HepG2 (cell line): ENCODE measurements around the gene GLIS1. TPM values are rescaled to one million over a fixed set of nuclear protein-coding genes. Genes with fewer than 3 reads are reported as not detected.

Experiments used
- ATAC-seq: fragments of 200-7000 bp; cut with Tn5 transposase; 3 replicates; pipeline ENCODE4 v1.9.1; 2020; ENCODE audit warnings: mild to moderate bottlenecking, moderate library complexity
- BruUV-seq: library from RNA; stranded (reverse); fragments of 400-500 nt; replicated peaks from 2 replicates; lab custom pipeline; 2021; lab: Mats Ljungman, UMichigan
- CTCF ChIA-PET: fragments of 300-600 bp; formaldehyde crosslinking; extraction: SDS; loops from one replicate; lab custom pipeline; 2021; ENCODE audit warnings: low total read pairs, inconsistent platforms, low intra/inter-chr PET ratio; lab: Yijun Ruan, JAX
- POLR2A ChIA-PET: fragments of 350-600 bp; sonication (Branson Sonifier 250); formaldehyde crosslinking; loops from one replicate; lab custom pipeline; 2020; ENCODE audit warnings: antibody characterized with exemption, inconsistent platforms; lab: Yijun Ruan, JAX
- DNase-seq: peaks from one replicate; pipeline ENCODE4 v3.0.0-alpha.2; 2015; ENCODE audit warnings: low spot score
- FAIRE-seq: peaks from 3 replicates; lab custom pipeline; 2011; peaks lifted over from hg19 to GRCh38; lab: Jason Lieb, UNC
- H2AFZ ChIP-seq: one replicate; pipeline ENCODE4 v1.6.1; 2011; ENCODE audit warnings: low read length, inconsistent platforms
- H3K27ac ChIP-seq: fragments of 300-600 bp; 3 replicates; pipeline ENCODE4 v1.8.0; 2011; ENCODE audit warnings: mixed run types, mild to moderate bottlenecking, mixed read lengths, low read length, inconsistent platforms; ENCODE audit not compliant: insufficient read depth; ENCODE audit errors: extremely low read length
- H3K27me3 ChIP-seq, 2 experiments: fragments of 200-600 bp in 1 of 2; 2 replicates in 1 of 2; 3 replicates in 1 of 2; pipeline versions ENCODE4 v1.6.0 to v1.8.0; 2011; ENCODE audit warnings: low read length in 2 of 2, mild to moderate bottlenecking in 2 of 2, moderate library complexity in 2 of 2, inconsistent platforms in 1 of 2; ENCODE audit not compliant: insufficient read depth in 2 of 2, control insufficient read depth in 1 of 2
- H3K36me3 ChIP-seq, 2 experiments: fragments of 200-600 bp in 1 of 2; replicated peaks in 1 of 2; 2 replicates in 1 of 2; 3 replicates in 1 of 2; pipeline versions ENCODE4 v1.5.1 to v1.8.0; 2011; ENCODE audit warnings: low read length in 2 of 2, inconsistent platforms in 1 of 2; ENCODE audit not compliant: insufficient read depth in 2 of 2, control insufficient read depth in 1 of 2
- H3K4me1 ChIP-seq: 2 replicates; pipeline ENCODE4 v1.5.1; 2012; ENCODE audit warnings: low read length, inconsistent platforms; ENCODE audit not compliant: insufficient read depth
- H3K4me2 ChIP-seq: 2 replicates; pipeline ENCODE4 v1.6.0; 2011; ENCODE audit warnings: low read depth, low read length, inconsistent platforms
- H3K4me3 ChIP-seq, 3 experiments: fragments of 200-600 bp in 1 of 3; sonication (generic), shearing (Covaris generic) in 1 of 3; replicated peaks in 1 of 3; 2 replicates each; pipeline ENCODE4 v1.5.1; 2011 to 2016; ENCODE audit warnings: low read length in 3 of 3, inconsistent platforms in 2 of 3, low read depth in 2 of 3, mild to moderate bottlenecking in 2 of 3, control low read depth in 1 of 3, mixed read lengths in 1 of 3; ENCODE audit not compliant: insufficient read depth in 1 of 3
- H3K79me2 ChIP-seq: one replicate; pipeline ENCODE4 v1.6.1; 2011; ENCODE audit warnings: low read length, inconsistent platforms; ENCODE audit not compliant: insufficient read depth
- H3K9ac ChIP-seq: 2 replicates; pipeline ENCODE4 v1.6.0; 2011; ENCODE audit warnings: mild to moderate bottlenecking, low read depth, low read length, inconsistent platforms; ENCODE audit not compliant: insufficient read depth
- H3K9me3 ChIP-seq: 2 replicates; pipeline ENCODE4 v1.5.1; 2012; ENCODE audit warnings: mild to moderate bottlenecking, low read length
- H4K20me1 ChIP-seq: 2 replicates; pipeline ENCODE4 v1.6.0; 2011; ENCODE audit warnings: inconsistent platforms, mild to moderate bottlenecking, low read length, moderate library complexity; ENCODE audit not compliant: insufficient read depth
- DPF2 ChIP-seq: sonication (generic); formaldehyde crosslinking; IDR thresholded peaks from 2 replicates; pipeline ENCODE4 v1.4.0; 2020; ENCODE audit warnings: mild to moderate bottlenecking, low read depth, missing genetic modification reagents, borderline replicate concordance
- EP300 ChIP-seq, 3 experiments: sonication (generic) in 1 of 3; formaldehyde crosslinking in 1 of 3; IDR thresholded peaks; 2 replicates each; pipeline versions ENCODE4 v1.5.1 to v1.6.1; 2011 to 2020; ENCODE audit warnings: low read depth in 2 of 3, low read length in 2 of 3, borderline replicate concordance in 1 of 3, improper control_type of control experiment in 1 of 3, mild to moderate bottlenecking in 1 of 3, missing genetic modification reagents in 1 of 3, moderate library complexity in 1 of 3
- GLI4 ChIP-seq: sonication (generic); formaldehyde crosslinking; IDR thresholded peaks from 2 replicates; pipeline ENCODE4 v1.5.1; 2020; ENCODE audit warnings: missing genetic modification reagents, mild to moderate bottlenecking, moderate library complexity, borderline replicate concordance
- RCOR2 ChIP-seq: IDR thresholded peaks from 2 replicates; pipeline ENCODE4 v1.6.1; 2016; ENCODE audit warnings: missing biosample characterization, missing genetic modification reagents
- TP53 ChIP-seq: sonication (generic); formaldehyde crosslinking; conservative IDR thresholded peaks from 2 replicates; pipeline ENCODE4 v1.4.0; 2020; ENCODE audit warnings: missing genetic modification reagents
- WGBS: methylation state at CpG from one replicate; pipeline ENCODE4 v1.1.6; 2017; ENCODE audit warnings: low lambda C conversion rate; 5-methylcytosine and 5-hydroxymethylcytosine counted together
- in situ Hi-C: cut with HindIII; loops from 2 replicates; pipeline ENCODE4 v1.10.0; 2017; ENCODE audit warnings: low pct_unique_long_range_greater_than_20kb; ENCODE audit not compliant: extremely low pct_ligation_motif_present
- intact Hi-C: fragments of 100-400 bp; cut with micrococcal nuclease; formaldehyde crosslinking; loops from one replicate; pipeline ENCODE4 v1.10.0; 2022; ENCODE audit not compliant: unreplicated experiment
- polyA plus RNA-seq, 8 experiments: library from polyadenylated mRNA; depleted of rRNA in 3 of 8; stranded (reverse) in 7 of 8; unstranded in 1 of 8; fragments of >200 nt; fragmentation: Illumina TruSeq in 4 of 8; extraction: Trizol in 4 of 8; gene quantifications; 2 replicates each; pipeline versions ENCODE4 v1.2.1 to v1.2.3, GENCODE V29; 2011 to 2016; ENCODE audit warnings: low read depth in 4 of 8, missing spikeins in 1 of 8, mixed read lengths in 1 of 8; ENCODE audit not compliant: insufficient read depth in 1 of 8
- total RNA-seq, 5 experiments: library from RNA; depleted of rRNA; stranded (reverse); fragments of >200 nt; fragmentation: Illumina TruSeq; extraction: Trizol; gene quantifications; 2 replicates each; pipeline ENCODE4 v1.2.3, GENCODE V29; 2016; ENCODE audit warnings: low read depth in 1 of 5
- TF ChIP-seq, protein P1 (sequence below), 2 experiments: sonication (generic) in 1 of 2; formaldehyde crosslinking in 1 of 2; IDR thresholded peaks; 2 replicates each; pipeline versions ENCODE4 v1.5.1 to v1.6.1; 2011 to 2020; ENCODE audit warnings: borderline replicate concordance in 1 of 2, low read depth in 1 of 2, low read length in 1 of 2, mild to moderate bottlenecking in 1 of 2, missing genetic modification reagents in 1 of 2, moderate library complexity in 1 of 2
- TF ChIP-seq, protein P2 (sequence below): sonication (generic); formaldehyde crosslinking; IDR thresholded peaks from 2 replicates; pipeline ENCODE4 v1.8.0; 2022; ENCODE audit warnings: mild to moderate bottlenecking, missing genetic modification reagents, moderate library complexity
- TF ChIP-seq, protein P3 (sequence below): sonication (generic); formaldehyde crosslinking; IDR thresholded peaks from 2 replicates; pipeline ENCODE4 v1.4.0; 2020; ENCODE audit warnings: missing genetic modification reagents
- TF ChIP-seq, protein P4 (sequence below): sonication (generic); formaldehyde crosslinking; IDR thresholded peaks from 2 replicates; pipeline ENCODE4 v1.8.1; 2023; ENCODE audit warnings: mild to moderate bottlenecking, inconsistent platforms, moderate library complexity, missing genetic modification reagents, borderline replicate concordance

Gene GLIS1
- total and polyA plus RNA-seq, 2 of the 13 experiments (the other 11 are each of a cell fraction or from before 2014, with no cell fraction given), result 0.03 TPM; not detected in 1

DNA sequence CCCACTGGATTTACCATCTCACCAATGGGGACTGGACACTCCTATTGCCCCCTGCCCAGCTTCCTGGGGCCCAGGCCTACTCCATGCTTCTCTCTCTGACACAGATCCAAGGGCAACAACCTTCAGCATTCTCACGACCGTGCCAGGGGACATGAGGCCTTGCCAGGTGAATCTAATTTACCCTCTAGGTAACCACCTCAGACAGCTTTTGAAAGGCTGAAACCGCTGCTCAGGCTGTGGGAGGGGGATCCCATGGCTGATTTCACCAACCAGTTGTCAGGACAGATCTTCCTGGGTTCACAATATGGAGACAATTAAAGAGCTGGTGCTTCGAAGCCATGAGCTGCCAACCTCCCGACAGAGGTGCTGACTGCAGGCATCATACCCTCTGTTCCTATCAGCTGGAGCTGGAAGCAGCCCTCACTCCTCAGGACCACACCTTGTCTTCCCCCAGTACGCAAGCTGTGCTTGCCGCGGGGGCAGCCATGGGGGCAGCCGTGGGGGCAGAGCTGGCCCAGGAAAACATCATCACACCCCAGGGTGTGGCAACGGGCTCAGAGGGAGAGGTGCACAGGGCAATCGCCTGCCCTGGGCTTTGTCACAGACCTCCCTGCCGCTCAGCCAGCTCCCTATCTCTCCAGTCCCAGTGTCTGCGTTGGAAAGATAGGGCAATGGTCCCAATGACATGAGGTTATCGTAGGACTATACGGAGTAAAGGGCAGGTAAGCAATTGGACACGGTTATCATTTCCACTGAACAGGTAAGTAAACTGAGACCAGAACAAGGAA lies 159.5 kb downstream of the GLIS1 start:
- no peak overlapping the region for H3K9ac ChIP-seq
- WGBS, result 32% methylated on average over 7 of the region's 16 CpGs
- H3K4me1 ChIP-seq, result no peaks in the 10 kb centered on the region
- no peak for FAIRE-seq
- TF ChIP-seq DPF2 (CRISPR knock-in tag) (no peak), TP53 (CRISPR knock-in tag) (no peak), RCOR2 (CRISPR knock-in tag) (no peak), GLI4 (CRISPR knock-in tag) (no peak), EP300 (IDR thresholded peaks at IDR 0.05; ENCODE audit: low read depth in 2 of 2, low read length in 2 of 2) (no peak), EP300 (CRISPR knock-in tag; IDR thresholded peaks at IDR 0.05; ENCODE audit: borderline replicate concordance) (no peak)
- TF ChIP-seq, protein P1, sequence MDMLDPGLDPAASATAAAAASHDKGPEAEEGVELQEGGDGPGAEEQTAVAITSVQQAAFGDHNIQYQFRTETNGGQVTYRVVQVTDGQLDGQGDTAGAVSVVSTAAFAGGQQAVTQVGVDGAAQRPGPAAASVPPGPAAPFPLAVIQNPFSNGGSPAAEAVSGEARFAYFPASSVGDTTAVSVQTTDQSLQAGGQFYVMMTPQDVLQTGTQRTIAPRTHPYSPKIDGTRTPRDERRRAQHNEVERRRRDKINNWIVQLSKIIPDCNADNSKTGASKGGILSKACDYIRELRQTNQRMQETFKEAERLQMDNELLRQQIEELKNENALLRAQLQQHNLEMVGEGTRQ (IDR thresholded peaks at IDR 0.05; ENCODE audit: low read depth, low read length), result no peak
- TF ChIP-seq, protein P1 (CRISPR knock-in tag; IDR thresholded peaks at IDR 0.05; ENCODE audit: borderline replicate concordance), result no peak
- TF ChIP-seq, protein P2, sequence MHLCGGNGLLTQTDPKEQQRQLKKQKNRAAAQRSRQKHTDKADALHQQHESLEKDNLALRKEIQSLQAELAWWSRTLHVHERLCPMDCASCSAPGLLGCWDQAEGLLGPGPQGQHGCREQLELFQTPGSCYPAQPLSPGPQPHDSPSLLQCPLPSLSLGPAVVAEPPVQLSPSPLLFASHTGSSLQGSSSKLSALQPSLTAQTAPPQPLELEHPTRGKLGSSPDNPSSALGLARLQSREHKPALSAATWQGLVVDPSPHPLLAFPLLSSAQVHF (CRISPR knock-in tag), result no peak
- TF ChIP-seq, protein P3, sequence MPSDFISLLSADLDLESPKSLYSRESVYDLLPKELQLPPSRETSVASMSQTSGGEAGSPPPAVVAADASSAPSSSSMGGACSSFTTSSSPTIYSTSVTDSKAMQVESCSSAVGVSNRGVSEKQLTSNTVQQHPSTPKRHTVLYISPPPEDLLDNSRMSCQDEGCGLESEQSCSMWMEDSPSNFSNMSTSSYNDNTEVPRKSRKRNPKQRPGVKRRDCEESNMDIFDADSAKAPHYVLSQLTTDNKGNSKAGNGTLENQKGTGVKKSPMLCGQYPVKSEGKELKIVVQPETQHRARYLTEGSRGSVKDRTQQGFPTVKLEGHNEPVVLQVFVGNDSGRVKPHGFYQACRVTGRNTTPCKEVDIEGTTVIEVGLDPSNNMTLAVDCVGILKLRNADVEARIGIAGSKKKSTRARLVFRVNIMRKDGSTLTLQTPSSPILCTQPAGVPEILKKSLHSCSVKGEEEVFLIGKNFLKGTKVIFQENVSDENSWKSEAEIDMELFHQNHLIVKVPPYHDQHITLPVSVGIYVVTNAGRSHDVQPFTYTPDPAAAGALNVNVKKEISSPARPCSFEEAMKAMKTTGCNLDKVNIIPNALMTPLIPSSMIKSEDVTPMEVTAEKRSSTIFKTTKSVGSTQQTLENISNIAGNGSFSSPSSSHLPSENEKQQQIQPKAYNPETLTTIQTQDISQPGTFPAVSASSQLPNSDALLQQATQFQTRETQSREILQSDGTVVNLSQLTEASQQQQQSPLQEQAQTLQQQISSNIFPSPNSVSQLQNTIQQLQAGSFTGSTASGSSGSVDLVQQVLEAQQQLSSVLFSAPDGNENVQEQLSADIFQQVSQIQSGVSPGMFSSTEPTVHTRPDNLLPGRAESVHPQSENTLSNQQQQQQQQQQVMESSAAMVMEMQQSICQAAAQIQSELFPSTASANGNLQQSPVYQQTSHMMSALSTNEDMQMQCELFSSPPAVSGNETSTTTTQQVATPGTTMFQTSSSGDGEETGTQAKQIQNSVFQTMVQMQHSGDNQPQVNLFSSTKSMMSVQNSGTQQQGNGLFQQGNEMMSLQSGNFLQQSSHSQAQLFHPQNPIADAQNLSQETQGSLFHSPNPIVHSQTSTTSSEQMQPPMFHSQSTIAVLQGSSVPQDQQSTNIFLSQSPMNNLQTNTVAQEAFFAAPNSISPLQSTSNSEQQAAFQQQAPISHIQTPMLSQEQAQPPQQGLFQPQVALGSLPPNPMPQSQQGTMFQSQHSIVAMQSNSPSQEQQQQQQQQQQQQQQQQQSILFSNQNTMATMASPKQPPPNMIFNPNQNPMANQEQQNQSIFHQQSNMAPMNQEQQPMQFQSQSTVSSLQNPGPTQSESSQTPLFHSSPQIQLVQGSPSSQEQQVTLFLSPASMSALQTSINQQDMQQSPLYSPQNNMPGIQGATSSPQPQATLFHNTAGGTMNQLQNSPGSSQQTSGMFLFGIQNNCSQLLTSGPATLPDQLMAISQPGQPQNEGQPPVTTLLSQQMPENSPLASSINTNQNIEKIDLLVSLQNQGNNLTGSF (CRISPR knock-in tag), result no peak
- TF ChIP-seq, protein P4, sequence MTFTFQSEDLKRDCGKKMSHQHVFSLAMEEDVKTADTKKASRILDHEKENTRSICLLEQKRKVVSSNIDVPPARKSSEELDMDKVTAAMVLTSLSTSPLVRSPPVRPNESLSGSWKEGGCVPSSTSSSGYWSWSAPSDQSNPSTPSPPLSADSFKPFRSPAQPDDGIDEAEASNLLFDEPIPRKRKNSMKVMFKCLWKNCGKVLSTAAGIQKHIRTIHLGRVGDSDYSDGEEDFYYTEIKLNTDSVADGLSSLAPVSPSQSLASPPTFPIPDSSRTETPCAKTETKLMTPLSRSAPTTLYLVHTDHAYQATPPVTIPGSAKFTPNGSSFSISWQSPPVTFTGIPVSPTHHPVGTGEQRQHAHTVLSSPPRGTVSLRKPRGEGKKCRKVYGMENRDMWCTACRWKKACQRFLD (CRISPR knock-in tag), result no peak
- TF ChIP-seq, all 625 proteins: peak for 0
- in situ Hi-C loops (no loop called here), intact Hi-C loops (no loop called here)
- H3K79me2 ChIP-seq, result no peaks in the 10 kb centered on the region
- H3K9me3 ChIP-seq, result no peaks in the 10 kb centered on the region
- no peaks in the 10 kb centered on the region for H3K36me3 ChIP-seq
- no peak for ATAC-seq
- no TSS peak for BruUV-seq
- H2AFZ ChIP-seq, result no peak overlapping the region
- H3K27ac ChIP-seq, result no peak overlapping the region
- CTCF ChIA-PET, result no interaction called here
- H3K4me2 ChIP-seq, result no peak overlapping the region
- POLR2A ChIA-PET, result no interaction called here
- no peaks in the 10 kb centered on the region for H4K20me1 ChIP-seq
- no peak for DNase-seq
- peaks cover 10 to 43% of the 10 kb centered on the region in 2 experiments; a peak in 4 of 5 replicates for H3K27me3 ChIP-seq
- no peak overlapping the region for H3K4me3 ChIP-seq
